Activated naive CD8-positive, alpha-beta T cell treated with anti-CD3 and anti-CD28 coated beads, Interleukin-2, amount 50 U/mL, for 24 hours (primary cell): ENCODE data around the gene IZUMO2.
A peak's percentile ranks its signal among the peaks of the same experiment; 100 is the strongest.

Experiments
- ATAC-seq: fragments of 150-1000 bp; cut with Tn5 transposase; one replicate; pipeline ENCODE4 v1.10.0; 2021
- DNase-seq: peaks from one replicate; pipeline ENCODE4 v3.0.0; 2021
- H3K27ac Mint-ChIP-seq: one replicate; pipeline ENCODE4 v1.8.0; 2021; ENCODE audit warnings: mild to moderate bottlenecking, mixed read lengths
- H3K27me3 Mint-ChIP-seq: one replicate; pipeline ENCODE4 v1.8.0; 2021; ENCODE audit warnings: mixed read lengths
- H3K36me3 Mint-ChIP-seq: one replicate; pipeline ENCODE4 v1.8.0; 2021; ENCODE audit warnings: low read depth, mixed read lengths
- H3K4me1 Mint-ChIP-seq: one replicate; pipeline ENCODE4 v1.8.0; 2021; ENCODE audit warnings: mixed read lengths
- H3K4me3 Mint-ChIP-seq: one replicate; pipeline ENCODE4 v1.8.0; 2021; ENCODE audit warnings: mild to moderate bottlenecking, moderate library complexity, mixed read lengths
- H3K9me3 Mint-ChIP-seq: one replicate; pipeline ENCODE4 v1.8.0; 2021; ENCODE audit warnings: mixed read lengths

Gene IZUMO2

GRCh38 chr19:50162988-50163387 is at the start of gene IZUMO2:
Gene IZUMO2, minus strand, starts transcription at chr19:50163281. Its CDS starts 87 bp downstream, at chr19:50163194.
- H3K36me3 Mint-ChIP-seq: no peaks in the 10 kb centered on the region
- no peak within 1 kb of the TSS for H3K4me3 Mint-ChIP-seq
- ATAC-seq (no peak), DNase-seq (no peak)
- peaks cover 15% of the 10 kb centered on the region for H3K27me3 Mint-ChIP-seq
- no peaks in the 10 kb centered on the region for H3K9me3 Mint-ChIP-seq
- H3K27ac Mint-ChIP-seq: no peak within 1 kb of the TSS
- H3K4me1 Mint-ChIP-seq: no peaks in the 10 kb centered on the region

- H3K27me3 Mint-ChIP-seq: peaks cover 13% of the 10 kb centered on the region
- DNase-seq (no peak), ATAC-seq (no peak)
- no peaks in the 10 kb centered on the region for H3K9me3 Mint-ChIP-seq
- no peak overlapping the region for H3K27ac Mint-ChIP-seq
- H3K36me3 Mint-ChIP-seq: no peaks in the 10 kb centered on the region
- no peak overlapping the region for H3K4me3 Mint-ChIP-seq
- H3K4me1 Mint-ChIP-seq: no peaks in the 10 kb centered on the region
Observed at GRCh38 chr19:50210425-50210824, 47.3 kb upstream of the IZUMO2 start.

DNA sequence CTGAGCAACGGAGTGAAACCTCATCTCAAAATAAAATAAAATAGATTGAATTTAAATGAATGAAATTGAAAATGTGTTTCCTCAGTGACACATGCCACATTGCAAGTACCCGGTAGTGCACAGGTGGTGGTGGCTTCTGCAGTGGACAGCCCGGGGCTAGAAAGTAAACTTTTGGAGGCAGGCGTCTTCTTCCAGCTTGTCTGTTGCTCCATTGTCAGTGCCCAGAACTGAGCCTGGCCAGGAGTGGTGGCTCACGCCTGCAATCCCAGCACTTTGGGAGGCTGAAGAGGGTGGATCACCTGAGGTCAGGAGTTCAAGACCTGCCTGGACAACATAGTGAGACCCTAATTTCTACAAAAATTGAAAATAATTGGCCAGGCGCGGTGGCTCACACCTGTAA is 46.0 kb upstream of the IZUMO2 start:
- H3K36me3 Mint-ChIP-seq: no peaks in the 10 kb centered on the region
- H3K27me3 Mint-ChIP-seq: peaks cover 17% of the 10 kb centered on the region
- H3K4me1 Mint-ChIP-seq: no peaks in the 10 kb centered on the region
- H3K27ac Mint-ChIP-seq: no peak overlapping the region
- ATAC-seq (no peak), DNase-seq (no peak)
- no peaks in the 10 kb centered on the region for H3K9me3 Mint-ChIP-seq
- H3K4me3 Mint-ChIP-seq: no peak overlapping the region

GRCh38 chr19:50207730-50208129 is 44.6 kb upstream of the IZUMO2 start:
- H3K27ac Mint-ChIP-seq: no peak overlapping the region
- no peaks in the 10 kb centered on the region for H3K4me1 Mint-ChIP-seq
- ATAC-seq (no peak), DNase-seq (no peak)
- H3K27me3 Mint-ChIP-seq: peaks cover 24% of the 10 kb centered on the region
- no peaks in the 10 kb centered on the region for H3K36me3 Mint-ChIP-seq
- H3K4me3 Mint-ChIP-seq: no peak overlapping the region
- no peaks in the 10 kb centered on the region for H3K9me3 Mint-ChIP-seq

GRCh38 chr19:50206191-50206590 is 43.1 kb upstream of the IZUMO2 start:
- Mint-ChIP-seq H3K4me1 (no peaks in the 10 kb centered on the region), H3K27ac (no peak overlapping the region), H3K36me3 (no peaks in the 10 kb centered on the region), H3K27me3 (peaks cover 36% of the 10 kb centered on the region), H3K9me3 (no peaks in the 10 kb centered on the region), H3K4me3 (no peak overlapping the region)
- DNase-seq (no peak), ATAC-seq (no peak)

DNA sequence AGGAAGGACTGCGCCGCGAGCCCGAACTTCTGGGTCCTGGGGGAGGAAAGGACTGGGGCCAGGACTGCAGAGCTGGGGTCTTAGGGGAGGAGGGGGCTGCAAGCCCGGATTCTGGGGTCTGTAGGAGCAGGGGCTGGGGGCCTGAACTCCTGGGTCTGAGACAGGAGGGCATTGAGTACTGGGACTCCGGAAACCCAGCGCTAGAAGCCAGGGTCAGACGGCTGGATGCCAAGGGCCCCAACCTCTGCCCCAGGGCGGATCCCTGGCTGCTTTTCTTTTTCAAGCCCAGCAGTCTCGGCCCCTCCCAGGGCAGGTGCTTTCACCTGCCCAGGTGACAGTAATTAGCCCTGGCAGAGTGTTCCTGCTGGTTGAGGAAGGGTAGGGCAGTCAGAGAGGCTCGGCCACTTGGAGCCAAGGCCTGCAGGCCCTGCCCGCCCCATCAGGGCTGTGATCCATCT is 42.6 kb upstream of the IZUMO2 start:
- H3K27ac Mint-ChIP-seq: no peak overlapping the region
- H3K27me3 Mint-ChIP-seq: peaks cover 41% of the 10 kb centered on the region
- no peaks in the 10 kb centered on the region for H3K9me3 Mint-ChIP-seq
- H3K36me3 Mint-ChIP-seq: no peaks in the 10 kb centered on the region
- H3K4me3 Mint-ChIP-seq: no peak overlapping the region
- no peaks in the 10 kb centered on the region for H3K4me1 Mint-ChIP-seq
- ATAC-seq (no peak), DNase-seq (no peak)

GRCh38 chr19:50204811-50205675 is 42.0 kb upstream of the IZUMO2 start:
- Mint-ChIP-seq H3K9me3 (no peaks in the 10 kb centered on the region), H3K27me3 (peaks cover 46% of the 10 kb centered on the region), H3K4me3 (no peak overlapping the region), H3K4me1 (no peaks in the 10 kb centered on the region), H3K36me3 (no peaks in the 10 kb centered on the region), H3K27ac (no peak overlapping the region)
- ATAC-seq (no peak), DNase-seq (no peak)

DNA sequence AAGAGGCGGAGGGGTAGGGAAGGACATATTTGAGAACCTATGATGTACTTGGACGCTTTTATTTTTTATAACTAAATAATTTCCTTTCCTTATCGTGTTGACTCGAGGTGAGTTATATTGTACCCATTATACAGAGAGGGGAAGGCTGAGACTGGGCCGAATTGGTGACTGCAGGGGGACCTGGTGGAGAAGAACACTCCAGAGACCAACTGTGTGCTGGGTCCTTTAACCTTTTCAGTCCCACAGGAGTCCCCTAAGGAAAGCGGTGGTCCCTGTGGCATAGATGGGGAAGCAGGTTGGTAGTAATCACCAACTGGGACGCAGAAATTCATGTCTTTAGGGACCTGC is 41.0 kb upstream of the IZUMO2 start:
- Mint-ChIP-seq H3K4me1 (no peaks in the 10 kb centered on the region), H3K9me3 (no peaks in the 10 kb centered on the region), H3K27ac (no peak overlapping the region), H3K36me3 (no peaks in the 10 kb centered on the region), H3K4me3 (no peak overlapping the region), H3K27me3 (peaks cover 50% of the 10 kb centered on the region)
- DNase-seq (no peak), ATAC-seq (no peak)

DNA sequence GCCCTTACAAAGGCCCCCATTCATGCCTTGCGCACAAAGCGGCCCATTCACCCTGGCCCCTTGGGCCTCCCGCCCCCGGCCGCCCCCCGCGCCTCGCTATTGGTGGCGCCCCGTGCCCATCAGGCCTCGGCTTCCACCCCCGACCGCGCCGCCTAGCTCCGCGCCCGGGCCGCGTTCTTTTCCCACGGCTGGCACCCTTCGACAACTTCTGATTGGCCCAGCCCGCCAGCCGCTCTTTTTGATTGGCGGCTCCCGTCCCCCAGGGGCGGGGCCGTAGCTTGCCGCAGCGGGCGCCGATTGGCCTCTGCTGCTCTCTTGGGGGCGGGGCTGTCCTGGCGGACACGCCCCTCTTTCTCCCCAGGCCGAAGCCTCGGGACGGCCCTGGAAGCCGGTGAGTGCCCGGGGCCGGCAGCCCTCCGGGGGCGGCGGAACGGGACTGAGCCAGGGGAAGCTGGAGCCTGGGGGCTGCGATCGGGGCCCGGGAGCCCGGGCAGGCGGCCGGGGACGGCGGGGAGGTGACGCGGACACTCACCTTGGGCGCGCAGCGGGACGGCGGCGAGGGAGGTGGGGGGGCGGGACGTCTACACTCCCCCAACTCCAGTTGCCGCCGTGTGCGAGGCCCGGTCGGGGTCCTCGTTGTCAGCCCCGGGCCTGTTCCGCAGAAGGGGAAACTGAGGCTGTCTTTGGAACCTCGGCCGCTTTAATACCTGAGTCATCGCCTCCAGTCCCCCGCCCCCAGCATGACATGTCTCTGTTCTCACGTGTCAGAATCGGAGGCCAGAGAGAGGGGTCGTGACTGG is 40.4 kb upstream of the IZUMO2 start, which contains the start of gene MYH14:
Gene MYH14, plus strand, starts transcription at position 342 of the 800 bp plus-strand sequence. CDS start 6,744 bp downstream, outside the sequence.
- H3K4me1 Mint-ChIP-seq: no peaks in the 10 kb centered on the region
- peak; percentile 18 for DNase-seq
- ATAC-seq: peak; percentile 13
- H3K27me3 Mint-ChIP-seq: peaks cover 55% of the 10 kb centered on the region
- H3K27ac Mint-ChIP-seq: no peak within 1 kb of the TSS
- H3K36me3 Mint-ChIP-seq: no peaks in the 10 kb centered on the region
- H3K9me3 Mint-ChIP-seq: no peaks in the 10 kb centered on the region
- H3K4me3 Mint-ChIP-seq: no peak within 1 kb of the TSS

DNA sequence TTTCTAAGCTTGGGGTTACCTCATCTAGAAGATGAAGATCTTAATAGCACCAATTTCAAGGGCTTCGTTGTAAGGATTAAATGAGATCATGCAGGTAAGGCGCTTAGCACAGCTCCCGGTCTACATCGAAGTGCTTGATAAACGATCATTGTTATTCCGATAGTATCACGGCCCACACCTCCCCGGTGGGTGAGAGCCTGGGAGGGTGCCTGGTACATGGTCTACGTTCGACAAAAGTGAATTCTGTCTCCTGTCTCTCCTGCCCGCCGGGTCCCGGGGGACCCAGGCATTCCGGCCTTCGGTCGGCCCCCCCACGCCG is 39.8 kb upstream of the IZUMO2 start:
- peaks cover 58% of the 10 kb centered on the region for H3K27me3 Mint-ChIP-seq
- H3K4me1 Mint-ChIP-seq: no peaks in the 10 kb centered on the region
- no peaks in the 10 kb centered on the region for H3K36me3 Mint-ChIP-seq

DNA sequence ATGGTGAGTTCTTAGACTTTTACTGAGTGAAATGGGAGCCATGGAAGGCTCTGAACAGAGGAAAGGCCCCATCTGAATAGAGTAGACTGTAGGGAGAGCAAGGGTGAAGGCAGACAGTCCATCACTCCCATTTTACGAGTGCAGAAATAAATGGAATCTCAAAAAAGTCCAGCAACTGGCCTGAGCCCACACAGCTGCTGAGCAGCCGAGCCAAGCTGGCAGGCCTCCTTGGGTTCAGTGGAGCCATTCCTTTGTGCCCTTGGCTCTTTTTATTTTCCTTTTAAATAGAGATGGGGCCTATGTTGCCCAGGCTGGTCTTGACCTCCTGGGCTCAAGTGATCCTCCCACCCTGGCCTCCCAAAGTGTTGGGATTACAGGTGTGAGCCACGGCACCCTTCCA is 39.3 kb upstream of the IZUMO2 start:
- H3K9me3 Mint-ChIP-seq: no peaks in the 10 kb centered on the region
- DNase-seq: no peak
- H3K4me3 Mint-ChIP-seq: no peak overlapping the region
- ATAC-seq: no peak
- no peaks in the 10 kb centered on the region for H3K4me1 Mint-ChIP-seq
- H3K27me3 Mint-ChIP-seq: peaks cover 59% of the 10 kb centered on the region
- no peaks in the 10 kb centered on the region for H3K36me3 Mint-ChIP-seq
- H3K27ac Mint-ChIP-seq: no peak overlapping the region

More for the DNA sequence above, 39.8 kb upstream of the IZUMO2 start:
- no peak for DNase-seq
- Mint-ChIP-seq H3K9me3 (no peaks in the 10 kb centered on the region), H3K27ac (no peak overlapping the region), H3K4me3 (no peak overlapping the region)
- no peak for ATAC-seq

DNA sequence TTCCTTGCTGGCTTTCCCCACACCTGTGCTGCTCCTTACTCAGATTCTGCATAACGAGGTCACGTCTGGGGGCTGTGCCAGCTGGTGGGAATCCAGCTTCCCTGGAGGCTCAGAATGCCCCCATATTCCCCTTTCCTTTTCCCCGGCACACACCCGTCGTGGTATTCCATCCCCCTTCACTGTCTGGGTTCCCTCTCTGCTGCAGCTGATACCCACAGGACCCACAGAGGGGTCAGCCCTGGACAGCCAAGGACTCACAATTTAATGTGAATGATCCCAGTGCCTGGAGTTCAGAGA is 36.1 kb upstream of the IZUMO2 start:
- Mint-ChIP-seq H3K4me3 (no peak overlapping the region), H3K9me3 (no peaks in the 10 kb centered on the region)

DNA sequence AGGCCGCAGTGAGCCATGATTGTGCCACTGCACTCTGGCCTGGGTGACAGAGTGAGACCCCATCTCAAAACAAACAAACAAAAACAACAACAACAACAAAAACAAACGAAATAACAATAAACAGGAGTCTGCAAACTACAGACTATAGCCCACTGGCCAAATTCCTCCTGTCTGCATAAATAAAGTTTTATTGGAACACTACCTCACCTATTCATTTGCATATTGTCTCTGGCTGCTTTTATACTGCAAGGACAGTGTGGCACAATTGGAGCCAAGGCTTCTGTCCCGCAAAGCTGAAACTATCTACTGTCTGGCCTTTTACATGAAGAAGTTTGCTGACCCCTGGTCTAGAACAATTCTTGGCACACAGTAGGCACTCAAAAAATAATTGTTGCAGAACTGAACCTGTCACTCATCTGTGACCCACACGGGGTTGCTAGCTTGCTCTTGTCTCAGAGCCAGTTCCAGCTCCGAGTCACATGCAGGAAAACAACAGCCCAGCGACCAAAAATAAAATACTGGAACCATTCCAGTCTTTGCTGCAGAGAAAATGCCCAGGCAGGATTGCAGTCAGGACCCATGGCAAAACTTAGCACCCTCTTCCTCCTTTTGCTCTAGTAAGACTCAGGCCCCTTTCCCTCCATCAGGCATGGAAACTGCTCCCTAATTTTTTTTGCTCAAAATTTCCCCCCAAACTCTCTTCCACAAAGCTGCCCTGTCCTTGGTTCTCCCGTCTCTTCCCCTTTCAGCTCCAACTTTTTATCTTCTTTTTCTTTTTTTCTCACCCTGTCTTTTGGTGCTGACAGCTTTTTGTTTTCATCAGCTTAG is 35.6 kb upstream of the IZUMO2 start:
- Mint-ChIP-seq H3K27me3 (peaks cover 55% of the 10 kb centered on the region), H3K36me3 (no peaks in the 10 kb centered on the region), H3K9me3 (no peaks in the 10 kb centered on the region), H3K4me3 (no peak overlapping the region), H3K27ac (no peak overlapping the region), H3K4me1 (no peaks in the 10 kb centered on the region)
- DNase-seq (no peak), ATAC-seq (no peak)

More for the DNA sequence above, 36.1 kb upstream of the IZUMO2 start:
- ATAC-seq (no peak), DNase-seq (no peak)
- H3K27me3 Mint-ChIP-seq: peaks cover 57% of the 10 kb centered on the region
- no peaks in the 10 kb centered on the region for H3K36me3 Mint-ChIP-seq
- H3K4me1 Mint-ChIP-seq: no peaks in the 10 kb centered on the region
- no peak overlapping the region for H3K27ac Mint-ChIP-seq

DNA sequence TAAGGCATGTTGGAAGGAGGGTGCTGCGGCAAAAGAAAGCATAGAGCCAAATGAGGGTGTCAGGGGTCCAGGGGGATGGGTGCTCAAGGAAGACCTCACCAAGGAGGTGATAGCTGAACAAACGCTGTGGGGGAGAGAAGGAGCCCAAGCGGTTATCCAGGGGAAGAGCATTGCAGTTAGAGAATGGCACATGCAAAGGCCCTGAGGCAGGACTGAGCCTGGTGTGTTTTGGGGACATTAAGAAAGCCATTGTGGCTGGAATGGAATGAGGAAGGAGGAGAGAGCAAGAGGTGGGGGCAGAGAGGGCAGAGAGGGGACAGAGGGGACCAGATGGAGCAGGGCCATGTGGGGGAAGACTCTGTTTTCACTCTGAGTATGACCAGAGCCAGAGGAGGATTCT is 34.3 kb upstream of the IZUMO2 start:
- no peak overlapping the region for H3K27ac Mint-ChIP-seq
- H3K4me3 Mint-ChIP-seq: no peak overlapping the region
- no peaks in the 10 kb centered on the region for H3K9me3 Mint-ChIP-seq
- DNase-seq (no peak), ATAC-seq (no peak)
- H3K4me1 Mint-ChIP-seq: no peaks in the 10 kb centered on the region
- H3K36me3 Mint-ChIP-seq: no peaks in the 10 kb centered on the region
- H3K27me3 Mint-ChIP-seq: peaks cover 58% of the 10 kb centered on the region
